Esophagus (tissue), 2 donors: ENCODE data around the gene SLC6A2. TPM values are rescaled to one million over a fixed set of nuclear protein-coding genes. Genes with fewer than 3 reads are reported as not detected.
"Not testable (repeated sequence)": the region's sequence is repeated elsewhere in the genome, so short reads cannot be mapped to it uniquely, and the experiment has no call there.

Source experiments
- H3K27ac ChIP-seq, 2 donors: one replicate each; pipeline ENCODE4 v1.5.1; 2013; ENCODE audit warnings: low read depth in 2 of 2, mild to moderate bottlenecking in 2 of 2, inconsistent platforms in 1 of 2, low read length in 1 of 2, moderate library complexity in 1 of 2
- H3K27me3 ChIP-seq, 2 donors: one replicate each; pipeline ENCODE4 v1.6.1; 2013; ENCODE audit warnings: low read length in 2 of 2, control low read depth in 1 of 2, mild to moderate bottlenecking in 1 of 2; ENCODE audit not compliant: insufficient read depth in 2 of 2, control insufficient read depth in 1 of 2
- H3K36me3 ChIP-seq, 2 donors: one replicate each; pipeline ENCODE4 v1.6.1; 2013; ENCODE audit warnings: low read length in 1 of 2; ENCODE audit not compliant: control insufficient read depth in 2 of 2, insufficient read depth in 2 of 2
- H3K4me1 ChIP-seq, 2 donors: one replicate each; pipeline ENCODE4 v1.6.1; 2013; ENCODE audit warnings: low read length in 1 of 2; ENCODE audit not compliant: control insufficient read depth in 2 of 2, insufficient read depth in 2 of 2
- H3K4me3 ChIP-seq, 2 donors: one replicate each; pipeline ENCODE4 v1.5.1; 2013; ENCODE audit warnings: low read length in 2 of 2, mild to moderate bottlenecking in 2 of 2, low read depth in 1 of 2, moderate library complexity in 1 of 2
- H3K9me3 ChIP-seq, 2 donors: one replicate each; pipeline ENCODE4 v1.6.1; 2013; ENCODE audit warnings: mild to moderate bottlenecking in 2 of 2, low read depth in 1 of 2, low read length in 1 of 2, moderate library complexity in 1 of 2; ENCODE audit not compliant: control insufficient read depth in 2 of 2, insufficient read depth in 1 of 2
- WGBS, 2 donors: extraction: QIAGEN DNeasy Blood & Tissue Kit; methylation state at CpG; one replicate each; pipeline ENCODE4 v1.1.7; 2013; 5-methylcytosine and 5-hydroxymethylcytosine counted together
- polyA plus RNA-seq, 2 donors: library from polyadenylated mRNA; stranded (reverse); fragments of 200-250 nt; gene quantifications; one replicate each; pipeline ENCODE4 v1.2.3, GENCODE V29; 2013
- donor health status: healthy with polysubstance abuse.
- donor health status: Bipolar disorder and iron deficiency.

Gene SLC6A2
- polyA plus RNA-seq, 2 donors: 0.06 to 0.10 TPM

GRCh38 chr16:55737966-55738365 lies 82.2 kb downstream of the SLC6A2 start:
- no peak overlapping the region for H3K4me3 ChIP-seq
- H3K4me1 ChIP-seq: peaks cover 0 to 2% of the 10 kb centered on the region in 2 donors
- H3K36me3 ChIP-seq: no peaks in the 10 kb centered on the region
- H3K9me3 ChIP-seq: no peaks in the 10 kb centered on the region
- WGBS, 2 donors: 89 to 91% methylated on average over 9 of the region's 9 CpGs
- peaks cover 0 to 3% of the 10 kb centered on the region in 2 donors for H3K27me3 ChIP-seq
- H3K27ac ChIP-seq: no peak overlapping the region

DNA sequence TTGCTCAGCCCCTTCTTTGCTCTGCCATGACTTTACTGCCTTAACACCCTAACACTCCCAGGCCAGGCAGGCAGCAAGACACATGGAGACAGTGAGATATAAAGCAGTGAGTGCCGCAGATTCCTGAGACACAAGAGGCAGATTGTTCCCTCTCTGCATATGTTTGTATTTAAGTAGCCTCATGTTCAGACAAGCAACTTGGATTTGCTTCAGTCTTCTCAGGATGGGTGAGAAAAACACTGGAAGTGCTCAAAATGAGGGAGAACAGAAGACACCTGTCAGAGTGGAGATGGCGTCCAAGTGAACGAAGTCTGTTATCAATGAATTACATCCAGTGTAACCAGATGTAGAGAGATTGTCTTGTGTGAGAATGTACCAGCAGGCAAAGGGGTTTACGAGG lies 90.3 kb downstream of the SLC6A2 start:
- Histone ChIP-seq H3K4me1 (no peaks in the 10 kb centered on the region), H3K27me3 (peaks cover 0 to 3% of the 10 kb centered on the region in 2 donors), H3K4me3 (no peak overlapping the region), H3K36me3 (no peaks in the 10 kb centered on the region), H3K27ac (no peak overlapping the region), H3K9me3 (peaks cover 0 to 2% of the 10 kb centered on the region in 2 donors)
- WGBS, 2 donors: 40 to 46% methylated on average over 4 of the region's 4 CpGs

DNA sequence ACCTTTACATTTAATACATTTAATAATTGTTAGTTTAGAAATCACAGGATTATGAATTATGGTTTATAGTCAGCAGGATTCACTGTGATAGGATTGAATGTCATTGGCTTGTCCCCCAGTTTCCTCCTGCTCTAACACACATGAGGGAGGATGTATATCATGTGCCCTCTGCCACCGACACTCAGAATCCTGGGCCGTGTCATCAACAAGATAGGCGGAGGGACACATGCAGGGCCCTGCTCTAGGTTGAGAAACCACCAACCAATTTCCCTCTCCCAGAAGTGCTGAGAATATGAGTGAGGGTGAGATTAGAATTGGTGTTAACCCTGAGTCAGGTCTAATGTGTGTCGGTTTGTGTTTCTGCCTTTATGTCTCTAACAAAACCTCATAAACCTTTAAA lies 92.0 kb downstream of the SLC6A2 start:
- H3K36me3 ChIP-seq: no peaks in the 10 kb centered on the region
- no peak overlapping the region for H3K4me3 ChIP-seq
- H3K27me3 ChIP-seq: no peaks in the 10 kb centered on the region
- H3K27ac ChIP-seq: no peak overlapping the region
- H3K9me3 ChIP-seq: peaks cover 0 to 5% of the 10 kb centered on the region in 2 donors
- 79 to 80% methylated on average over 4 of the region's 4 CpGs for WGBS, 2 donors
- no peaks in the 10 kb centered on the region for H3K4me1 ChIP-seq

- 56 to 60% methylated on average over 5 of the region's 5 CpGs for WGBS, 2 donors
- not testable (repeated sequence) for H3K27ac ChIP-seq, H3K4me3 ChIP-seq, H3K27me3 ChIP-seq, H3K36me3 ChIP-seq, H3K9me3 ChIP-seq, H3K4me1 ChIP-seq
These were observed 96.8 kb downstream of the SLC6A2 start for GRCh38 chr16:55752465-55753144.

DNA sequence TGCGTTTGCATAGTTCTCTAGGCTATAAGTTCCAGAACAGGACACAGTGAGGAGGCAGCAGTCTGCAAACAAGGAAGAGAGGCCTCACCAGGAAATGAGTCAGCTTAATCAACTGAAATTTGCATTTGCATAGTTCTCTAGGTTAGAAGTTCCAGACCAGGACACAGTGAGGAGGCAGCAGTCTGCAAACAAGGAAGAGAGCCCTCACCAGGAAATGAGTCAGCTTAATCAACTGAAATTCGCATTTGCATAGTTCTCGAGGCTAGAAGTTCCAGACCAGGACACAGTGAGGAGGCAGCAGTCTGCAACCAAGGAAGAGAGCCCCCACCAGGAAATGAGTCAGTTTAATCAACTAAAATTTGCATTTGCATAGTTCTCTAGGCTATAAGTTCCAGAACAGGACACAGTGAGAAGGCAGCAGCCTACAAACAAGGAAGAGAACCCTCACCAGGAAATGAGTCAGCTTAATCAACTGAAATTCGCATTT lies 97.4 kb downstream of the SLC6A2 start:
- not testable (repeated sequence) for H3K27me3 ChIP-seq, H3K4me1 ChIP-seq, H3K9me3 ChIP-seq, H3K36me3 ChIP-seq, H3K4me3 ChIP-seq
- peak overlapping the region in 1 of 2 donors; percentile 44 for H3K27ac ChIP-seq
- WGBS, 2 donors: 50 to 55% methylated on average over 4 of the region's 4 CpGs

Other genes with a start within 250 kb of the SLC6A2 start
- gene MMP2, start 176.8 kb upstream of the SLC6A2 start, polyA plus RNA-seq: 10 to 100 TPM in 1 of 2 donors, 1 to 10 TPM in 1; 3.3 to 11.0 TPM
- 1 to 10 TPM; 3.5 to 5.0 TPM for gene LPCAT2, start 146.9 kb upstream of the SLC6A2 start, polyA plus RNA-seq
- gene CAPNS2, start 89.3 kb upstream of the SLC6A2 start, polyA plus RNA-seq: 10 to 100 TPM; 58.1 to 88.1 TPM
- 10 to 100 TPM; 11.7 to 48.1 TPM for gene CES1, start 177.1 kb downstream of the SLC6A2 start, polyA plus RNA-seq
- under 1 TPM in 1 of 2 donors, not detected in 1; 0.04 TPM for gene CES5A, start 219.4 kb downstream of the SLC6A2 start, polyA plus RNA-seq